Activated T-cell treated with anti-CD3 and anti-CD28 coated beads, Interleukin-2, amount 50 U/mL, for 48 hours (primary cell): Measurements from ENCODE around the gene TANGO6.
A peak's percentile ranks its signal among the peaks of the same experiment; 100 is the strongest.
"Not testable (repeated sequence)": the region's sequence is repeated elsewhere in the genome, so short reads cannot be mapped to it uniquely, and the experiment has no call there.

Experiments used
- DNase-seq, 2 experiments: peaks; one replicate each; pipeline ENCODE4 v3.0.0-alpha.2; 2020

Gene TANGO6

GRCh38 chr16:68978303-68978954 is 135.1 kb downstream of the TANGO6 start:
- DNase-seq = no peak

DNA sequence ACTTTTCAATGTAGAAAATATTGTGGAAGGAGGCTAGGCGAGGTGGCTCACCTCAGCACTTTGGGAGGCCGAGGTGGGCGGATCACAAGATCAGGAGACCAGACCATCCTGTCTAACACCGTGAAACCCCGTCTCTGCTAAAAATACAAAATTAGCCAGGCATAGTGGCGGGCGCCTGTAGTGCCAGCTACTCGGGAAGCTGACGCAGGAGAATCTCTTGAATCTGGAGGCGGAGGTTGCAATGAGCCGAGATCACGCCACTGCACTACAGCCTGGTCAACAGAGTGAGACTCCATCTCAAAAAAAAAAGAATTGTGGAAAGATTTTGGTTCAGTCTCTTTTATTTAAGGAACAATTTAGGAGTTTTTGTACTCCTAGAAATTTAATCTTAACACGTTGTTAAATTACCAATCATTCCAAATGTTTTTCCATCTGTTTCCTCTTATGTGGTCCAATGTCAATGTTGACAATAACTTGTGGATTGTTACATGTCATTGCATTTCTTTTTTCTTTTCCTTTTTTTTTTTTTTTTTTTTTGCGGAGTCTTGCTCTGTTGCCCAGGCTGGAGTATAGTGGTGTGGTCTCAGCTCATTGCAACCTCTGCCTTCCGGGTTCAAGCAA is 137.5 kb downstream of the TANGO6 start:
- DNase-seq = no peak

DNA sequence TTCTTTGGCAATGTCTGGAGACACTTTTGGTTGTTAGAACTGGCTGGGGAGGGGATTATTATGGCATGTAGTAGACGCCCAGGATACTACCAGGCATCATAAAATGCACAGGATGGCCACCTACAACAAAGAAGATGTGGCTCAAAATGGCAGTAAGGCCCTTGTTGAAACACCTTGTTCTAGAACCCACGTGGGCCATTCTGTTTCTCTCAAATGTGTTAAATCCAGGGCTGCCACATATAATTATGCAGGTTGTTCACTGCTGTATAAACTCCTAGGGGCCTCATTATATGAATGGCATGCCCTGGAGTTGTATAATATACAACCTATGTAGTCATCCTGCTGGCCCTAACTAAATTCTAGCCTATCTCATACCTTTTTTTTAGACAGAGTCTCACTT is 138.6 kb downstream of the TANGO6 start:
- DNase-seq = no peak

DNA sequence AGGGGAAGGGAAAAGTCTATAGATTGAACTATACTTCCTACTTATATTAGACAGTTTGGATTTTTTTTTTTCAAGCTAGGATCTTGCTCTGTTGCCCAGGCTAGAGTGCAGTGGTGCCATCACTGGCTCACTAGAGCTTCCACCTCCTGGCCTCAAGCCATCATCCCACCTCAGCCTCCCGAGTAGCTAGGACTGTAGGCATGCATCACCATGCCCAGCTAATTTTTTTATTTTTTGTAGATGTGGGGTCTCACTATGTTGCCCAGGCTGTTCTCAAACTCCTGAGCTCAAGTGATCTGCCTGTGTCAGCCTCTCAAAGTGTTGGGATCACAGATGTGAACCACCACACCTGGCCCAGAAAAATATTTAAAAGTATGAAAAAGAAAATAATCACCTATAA is 141.1 kb downstream of the TANGO6 start:
- DNase-seq = no peak

GRCh38 chr16:68985268-68985667 is 141.9 kb downstream of the TANGO6 start:
- no peak for DNase-seq

DNA sequence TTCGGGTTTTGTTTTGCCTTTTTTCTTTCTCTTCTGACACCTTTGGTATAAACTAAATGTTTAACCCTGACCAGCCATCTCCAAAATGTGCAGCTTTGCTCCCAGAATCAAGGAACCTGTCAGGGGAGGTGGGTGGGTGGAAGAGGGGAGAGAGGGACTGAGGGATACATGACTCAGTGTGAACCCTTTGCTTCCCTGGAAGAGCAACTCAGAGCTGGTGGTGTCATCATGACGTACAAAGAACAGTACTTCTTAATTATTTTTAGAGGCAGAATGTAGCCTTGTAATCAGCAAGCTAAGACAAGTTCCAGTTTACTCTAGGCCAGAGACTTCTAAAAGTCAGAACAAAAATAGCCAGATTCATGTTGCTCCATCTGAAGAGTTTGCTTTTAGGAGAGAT is 142.5 kb downstream of the TANGO6 start:
- DNase-seq = no peak

DNA sequence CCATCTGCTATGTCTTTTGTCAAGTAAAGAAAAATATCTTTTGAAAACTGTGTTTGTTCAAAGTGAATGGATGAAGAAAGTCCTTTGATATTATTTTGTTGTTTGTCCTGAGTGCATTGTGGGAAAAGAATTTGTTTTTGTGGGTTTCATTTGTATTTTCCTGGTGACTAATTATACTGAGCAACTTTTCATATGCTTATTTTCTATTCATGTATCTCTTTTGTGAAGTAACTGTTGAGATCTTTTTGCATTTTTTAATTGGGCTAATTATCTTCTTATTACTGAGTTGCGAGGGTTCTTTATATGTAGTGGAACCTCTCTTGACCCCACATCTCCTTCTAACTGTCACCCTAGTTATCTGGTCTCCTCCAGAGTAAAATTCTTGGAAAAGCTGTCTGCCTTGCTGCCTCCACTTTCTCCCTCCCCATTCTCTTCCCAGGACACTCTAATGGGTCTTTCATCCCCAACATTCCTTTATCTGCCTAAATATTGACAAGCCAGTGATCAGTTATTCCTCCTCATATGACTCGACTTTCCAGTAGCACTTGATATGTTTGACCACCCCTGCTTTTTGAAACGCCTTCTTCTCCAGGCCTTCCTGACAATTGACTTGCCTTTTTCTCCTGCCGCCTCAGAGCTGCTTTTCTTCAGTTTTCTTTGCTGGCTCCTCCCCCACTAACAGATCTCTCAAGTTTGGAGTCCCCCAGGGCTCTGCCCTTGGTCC is 144.6 kb downstream of the TANGO6 start:
- DNase-seq = no peak

DNA sequence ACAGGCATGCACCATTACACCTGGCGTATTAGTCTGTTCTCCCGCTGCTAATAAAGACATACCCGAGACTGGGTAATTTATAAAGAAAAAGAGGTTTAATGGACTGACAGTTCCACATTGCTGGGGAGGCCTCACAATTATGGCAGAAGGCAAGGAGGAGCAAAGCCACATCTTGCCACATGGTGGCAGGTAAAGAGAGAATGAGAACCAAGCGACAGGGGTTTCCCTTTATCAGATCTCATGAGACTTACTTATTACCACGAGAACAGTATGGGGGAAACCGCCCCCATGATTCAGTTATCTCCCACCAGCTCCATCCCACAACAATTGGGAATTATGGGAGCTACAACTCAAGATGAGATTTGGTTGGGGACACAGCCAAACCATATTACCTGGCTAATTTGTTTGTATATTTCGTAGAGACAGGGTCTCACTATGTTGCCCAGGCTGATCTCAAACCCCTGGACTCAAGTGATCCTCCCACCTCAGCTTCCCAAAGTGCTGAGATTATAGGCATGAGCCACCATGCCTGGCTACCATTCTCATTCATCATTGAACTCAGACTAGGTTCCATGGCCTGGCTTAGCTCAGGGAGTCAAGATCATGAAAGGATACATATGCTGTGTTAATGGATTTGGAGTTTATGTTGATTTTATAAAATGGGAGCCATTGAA is 147.0 kb downstream of the TANGO6 start:
- not testable (repeated sequence) for DNase-seq

DNA sequence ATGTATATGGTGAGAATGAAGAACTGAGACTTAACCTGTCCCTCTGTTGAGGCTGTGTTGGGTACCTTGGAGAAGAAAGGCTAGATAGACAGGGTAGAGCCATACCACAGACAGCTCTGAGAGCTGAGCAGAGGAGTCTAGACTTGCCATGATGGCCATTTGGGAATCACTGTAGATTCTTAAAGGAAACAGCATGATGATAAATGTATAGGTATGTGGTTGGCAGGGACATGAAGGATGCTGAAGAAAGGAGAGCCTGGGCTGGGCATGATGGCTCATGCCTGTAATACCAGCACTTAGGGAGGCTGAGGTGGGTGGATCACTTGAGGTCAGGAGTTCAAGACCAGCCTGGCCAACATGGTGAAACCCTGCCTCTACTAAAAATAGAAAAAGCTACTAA is 147.7 kb downstream of the TANGO6 start:
- no peak for DNase-seq

GRCh38 chr16:68992521-68992920 is 149.2 kb downstream of the TANGO6 start:
- DNase-seq = no peak

GRCh38 chr16:68993456-68993855 is 150.1 kb downstream of the TANGO6 start:
- DNase-seq = no peak

GRCh38 chr16:68993885-68994284 is 150.6 kb downstream of the TANGO6 start:
- DNase-seq = no peak

- no peak for DNase-seq
Measured at GRCh38 chr16:68994324-68994723, 151.0 kb downstream of the TANGO6 start.

DNA sequence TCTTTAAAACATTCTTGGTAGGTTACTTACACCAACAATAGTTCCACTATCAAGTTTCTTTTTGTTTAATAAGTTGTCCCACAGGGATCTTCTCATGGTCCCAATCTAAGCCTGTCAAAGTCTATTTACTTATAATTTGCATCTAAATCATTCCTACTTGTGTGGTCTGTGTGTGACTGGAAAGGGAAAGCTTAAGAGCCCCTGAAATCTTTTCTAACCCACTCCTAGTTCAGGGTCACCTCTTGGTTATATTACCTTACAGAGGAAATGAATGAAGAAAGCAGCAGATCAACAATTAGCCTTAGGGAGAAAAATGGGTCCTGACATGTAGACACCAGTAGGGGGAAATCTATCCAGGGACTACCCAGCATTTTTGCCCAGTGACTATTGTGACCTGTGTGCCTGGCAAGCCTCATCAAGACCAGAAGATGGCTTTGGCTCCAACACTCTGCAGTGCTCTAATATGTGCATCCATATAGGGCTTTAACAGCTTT is 151.7 kb downstream of the TANGO6 start:
- no peak for DNase-seq

DNA sequence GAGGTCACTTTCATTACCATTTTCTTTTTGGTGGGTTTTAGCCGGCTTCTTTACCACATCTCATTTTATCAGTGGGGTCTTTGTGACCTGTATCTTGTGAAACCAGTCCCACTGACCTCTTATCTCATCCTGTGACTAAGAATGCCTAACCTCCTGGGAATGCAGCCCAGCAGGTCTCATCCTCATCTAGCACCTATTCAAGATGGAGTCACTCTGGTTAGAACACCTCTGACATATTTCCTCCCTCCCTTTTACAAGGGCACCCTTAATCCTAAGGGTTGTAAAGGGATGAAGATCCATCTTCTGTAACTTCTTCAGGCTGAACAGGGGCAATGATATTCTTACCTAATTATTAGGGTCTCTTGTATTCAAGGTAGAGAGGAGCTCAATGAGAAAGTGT is 154.2 kb downstream of the TANGO6 start:
- DNase-seq = no peak

DNA sequence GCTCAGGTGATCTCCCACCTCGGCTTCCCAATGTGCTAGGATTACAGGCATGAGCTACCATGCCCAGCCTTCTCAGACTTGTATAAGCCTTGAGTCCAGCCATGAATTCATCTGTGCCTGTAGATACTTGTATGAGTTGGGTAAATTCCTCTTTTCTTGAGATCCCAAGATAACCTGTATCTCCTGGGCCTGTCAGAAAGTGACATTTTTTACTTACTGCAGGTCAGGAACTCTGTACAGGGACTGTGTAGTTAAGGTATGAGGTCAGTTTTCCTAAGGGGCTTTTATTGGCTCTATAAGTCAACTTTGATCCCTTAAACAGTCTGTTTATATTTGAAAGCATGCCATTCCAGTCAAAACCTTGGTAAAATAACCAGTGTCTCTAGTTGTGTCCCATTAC is 155.8 kb downstream of the TANGO6 start:
- no peak for DNase-seq

DNA sequence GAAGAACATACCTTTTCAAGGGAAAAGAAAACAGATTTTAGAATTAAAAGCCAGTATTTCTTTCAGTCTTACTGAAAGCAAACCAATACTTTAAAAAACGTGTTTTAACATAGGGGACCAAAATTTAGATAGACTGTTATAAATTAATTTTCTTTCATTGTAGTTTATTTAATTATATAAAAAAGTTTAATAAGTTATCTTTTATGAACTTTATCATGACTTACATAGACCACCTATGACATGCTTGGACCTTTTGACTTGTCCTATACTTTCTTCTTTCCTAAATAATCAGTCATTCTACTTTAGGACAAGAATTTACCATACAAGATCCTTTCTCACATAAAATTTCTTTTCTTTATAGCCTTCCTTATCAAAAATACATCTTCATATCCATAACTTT is 160.2 kb downstream of the TANGO6 start:
- no peak for DNase-seq

- no peak for DNase-seq
Measured at GRCh38 chr16:69005641-69006355, 162.5 kb downstream of the TANGO6 start.

GRCh38 chr16:69012906-69013305 is 169.6 kb downstream of the TANGO6 start:
- no peak for DNase-seq

DNA sequence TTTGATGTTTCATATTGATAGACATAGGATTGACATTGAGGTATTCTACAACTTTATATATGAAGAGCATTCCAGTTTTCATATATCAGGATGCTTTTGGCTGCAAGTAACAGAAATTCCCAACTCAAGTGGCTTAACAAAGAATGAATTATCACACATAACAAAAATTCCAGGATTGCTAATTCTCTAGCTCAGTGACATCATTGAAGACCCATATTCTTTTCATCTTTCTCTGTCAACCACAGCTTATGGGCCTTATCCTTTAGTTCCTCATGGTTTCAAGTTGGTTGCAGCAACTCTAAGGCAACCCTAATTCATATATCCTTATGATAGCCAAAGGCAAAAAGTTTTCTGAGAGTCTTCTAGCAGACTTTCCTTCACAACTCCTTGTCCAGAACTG is 170.7 kb downstream of the TANGO6 start:
- no peak for DNase-seq

DNA sequence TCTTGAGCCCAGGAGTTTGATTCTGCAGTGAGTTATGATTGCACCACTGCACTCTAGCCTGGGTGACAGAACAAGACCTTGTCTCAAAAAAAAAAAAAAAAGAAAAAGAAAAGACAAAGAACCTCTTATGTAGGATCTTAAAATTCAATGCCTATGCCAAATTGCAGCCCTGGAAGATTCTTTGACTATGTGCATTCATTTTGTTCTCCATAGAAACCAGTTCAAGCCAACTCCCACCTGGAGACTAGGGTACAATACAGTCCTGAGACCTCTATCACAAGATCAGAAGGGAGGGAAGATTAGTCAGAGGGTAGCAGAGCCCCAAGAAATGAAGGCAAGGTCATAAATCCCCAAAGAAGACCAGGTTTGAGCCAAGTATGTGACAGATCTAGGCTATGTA is 171.5 kb downstream of the TANGO6 start:
- DNase-seq = no peak

GRCh38 chr16:69017036-69017783 is 173.9 kb downstream of the TANGO6 start:
- DNase-seq = peak in 1 of 2 experiments; percentile 18
